Measurements from ENCODE around the gene EVC2.
A peak's percentile ranks its signal among the peaks of the same experiment; 100 is the strongest.

GRCh38 chr4:5524446-5525299, 183.7 kb downstream of the EVC2 start:
- TF ChIP-seq, protein P1, sequence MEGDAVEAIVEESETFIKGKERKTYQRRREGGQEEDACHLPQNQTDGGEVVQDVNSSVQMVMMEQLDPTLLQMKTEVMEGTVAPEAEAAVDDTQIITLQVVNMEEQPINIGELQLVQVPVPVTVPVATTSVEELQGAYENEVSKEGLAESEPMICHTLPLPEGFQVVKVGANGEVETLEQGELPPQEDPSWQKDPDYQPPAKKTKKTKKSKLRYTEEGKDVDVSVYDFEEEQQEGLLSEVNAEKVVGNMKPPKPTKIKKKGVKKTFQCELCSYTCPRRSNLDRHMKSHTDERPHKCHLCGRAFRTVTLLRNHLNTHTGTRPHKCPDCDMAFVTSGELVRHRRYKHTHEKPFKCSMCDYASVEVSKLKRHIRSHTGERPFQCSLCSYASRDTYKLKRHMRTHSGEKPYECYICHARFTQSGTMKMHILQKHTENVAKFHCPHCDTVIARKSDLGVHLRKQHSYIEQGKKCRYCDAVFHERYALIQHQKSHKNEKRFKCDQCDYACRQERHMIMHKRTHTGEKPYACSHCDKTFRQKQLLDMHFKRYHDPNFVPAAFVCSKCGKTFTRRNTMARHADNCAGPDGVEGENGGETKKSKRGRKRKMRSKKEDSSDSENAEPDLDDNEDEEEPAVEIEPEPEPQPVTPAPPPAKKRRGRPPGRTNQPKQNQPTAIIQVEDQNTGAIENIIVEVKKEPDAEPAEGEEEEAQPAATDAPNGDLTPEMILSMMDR (IDR thresholded peaks at IDR 0.05) = no peak
- peak in 1 of 2 donors; percentile 12 for TF ChIP-seq POLR2A (IDR thresholded peaks at IDR 0.05)
